SKM-1 treated with dmso at 0.1 percent for 144 hours (cell line): ENCODE measurements around the gene MEF2C.
"Not testable (repeated sequence)": the region's sequence is repeated elsewhere in the genome, so short reads cannot be mapped to it uniquely, and the experiment has no call there.

Experiments
- DNase-seq: peaks from one replicate; lab custom pipeline; 2025; ENCODE audit not compliant: unreplicated experiment; lab: John Stamatoyannopoulos, UW

The MEF2C gene

DNA sequence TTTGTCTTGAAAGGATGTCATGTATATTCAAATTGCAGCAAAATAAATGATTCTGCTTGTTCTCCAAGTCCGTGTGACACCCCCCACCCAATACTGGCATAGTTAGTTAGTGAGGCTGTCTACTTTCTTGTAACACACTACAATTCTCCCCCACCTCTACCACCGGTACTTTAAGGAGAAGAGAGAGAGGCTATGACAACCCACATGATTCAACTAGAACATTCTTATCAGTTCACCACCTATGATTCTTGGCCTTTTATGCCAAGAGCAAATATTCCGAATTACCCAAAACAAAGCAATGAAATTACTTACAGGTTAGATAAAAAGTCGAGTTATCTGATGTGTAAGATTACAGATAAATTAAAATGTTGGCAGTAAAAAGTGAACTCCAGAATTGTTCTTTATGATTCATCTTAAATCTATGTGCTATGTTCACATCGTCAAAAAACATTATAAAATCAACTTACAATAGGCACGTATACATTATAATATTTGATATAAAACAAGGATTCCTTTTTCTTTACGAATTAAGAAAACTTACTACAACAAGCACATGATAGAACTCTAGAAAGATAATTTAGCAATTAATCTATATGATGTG, 14.4 kb downstream of the MEF2C start:
- DNase-seq, result no peak

DNA sequence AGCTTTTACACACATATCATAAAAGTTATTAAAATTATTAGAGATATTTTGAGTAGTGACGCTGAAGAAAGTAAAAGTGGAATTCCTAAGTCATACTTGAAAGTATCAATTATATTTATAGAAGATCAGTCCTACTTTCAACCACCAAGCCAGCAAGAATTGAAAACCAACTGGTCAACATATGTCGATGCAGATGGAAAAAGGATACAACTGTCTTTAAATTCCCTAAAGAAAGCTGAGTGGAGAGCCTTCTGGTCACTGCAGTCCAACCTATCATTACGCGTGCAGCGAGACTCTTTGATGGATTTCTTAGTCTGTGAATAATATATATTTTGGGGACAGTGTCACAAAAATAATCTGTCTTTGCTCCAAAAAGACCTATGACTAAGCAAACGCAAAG, 15.3 kb downstream of the MEF2C start:
- no peak for DNase-seq

DNA sequence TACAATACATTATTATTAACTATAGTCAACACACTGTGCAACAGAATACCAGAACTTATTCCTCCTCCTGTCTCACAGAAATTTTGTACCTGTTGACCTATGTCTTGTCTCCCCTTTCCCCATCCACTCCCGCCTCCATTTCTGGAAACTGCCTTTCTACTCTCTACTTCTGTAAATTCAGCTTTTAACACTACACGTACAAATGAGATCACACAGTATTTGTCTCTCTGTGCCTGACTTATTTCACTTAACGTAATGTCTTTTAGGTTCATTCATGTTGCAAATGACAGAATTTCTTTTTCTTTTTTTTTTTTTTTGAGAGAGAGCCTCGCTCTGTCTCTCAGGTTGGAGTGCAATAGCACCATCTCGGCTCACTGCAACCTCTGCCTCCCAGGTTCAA, 19.5 kb downstream of the MEF2C start:
- DNase-seq, result no peak

DNA sequence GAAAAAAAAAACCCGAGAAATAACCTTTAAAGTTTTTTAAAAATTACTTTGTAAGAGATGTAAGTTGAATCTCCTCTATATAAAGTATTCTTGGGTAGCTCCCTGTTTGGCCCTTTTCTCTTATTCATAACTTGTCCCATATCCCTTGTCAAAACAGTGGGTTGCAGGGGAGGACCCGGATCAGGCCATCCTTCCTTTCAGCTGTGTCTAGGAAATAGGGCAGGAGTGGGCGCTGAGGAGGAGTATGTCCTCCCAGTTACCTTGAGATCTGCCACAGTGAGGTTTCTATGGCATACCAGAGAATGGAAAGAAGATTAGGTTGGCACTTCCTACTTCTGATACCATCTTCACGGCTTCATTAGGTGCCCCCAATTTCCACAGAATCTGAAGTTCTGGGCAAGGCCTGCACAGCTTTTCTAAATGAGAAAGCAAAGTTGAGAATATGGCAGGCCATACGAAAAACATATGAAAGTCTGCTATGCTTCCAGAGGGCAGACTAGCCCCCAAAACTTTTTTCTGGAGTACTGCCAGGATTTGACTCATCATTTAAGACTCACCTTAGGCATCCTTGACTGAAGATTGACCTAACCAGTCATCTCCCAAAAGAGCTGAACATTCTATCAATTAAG, 20.3 kb downstream of the MEF2C start:
- DNase-seq, result no peak

DNA sequence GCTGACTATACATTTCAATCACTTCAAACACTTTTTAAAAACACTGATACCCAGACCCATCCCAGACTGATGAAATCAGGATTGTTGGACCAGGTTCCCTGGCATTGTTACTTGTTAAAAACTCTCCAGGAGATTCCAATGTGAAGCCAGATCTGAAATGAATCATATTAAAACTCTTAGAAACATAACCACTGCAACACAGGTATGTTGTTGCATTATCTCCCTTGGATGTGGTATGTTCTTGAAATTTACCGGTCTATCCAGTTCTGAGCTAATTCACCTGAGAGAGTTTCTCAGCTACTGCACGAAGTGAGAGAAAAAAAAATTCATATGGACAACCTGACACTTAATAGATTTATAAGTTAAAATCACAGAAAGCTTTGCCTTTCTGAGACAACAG, 21.8 kb downstream of the MEF2C start:
- no peak for DNase-seq

DNA sequence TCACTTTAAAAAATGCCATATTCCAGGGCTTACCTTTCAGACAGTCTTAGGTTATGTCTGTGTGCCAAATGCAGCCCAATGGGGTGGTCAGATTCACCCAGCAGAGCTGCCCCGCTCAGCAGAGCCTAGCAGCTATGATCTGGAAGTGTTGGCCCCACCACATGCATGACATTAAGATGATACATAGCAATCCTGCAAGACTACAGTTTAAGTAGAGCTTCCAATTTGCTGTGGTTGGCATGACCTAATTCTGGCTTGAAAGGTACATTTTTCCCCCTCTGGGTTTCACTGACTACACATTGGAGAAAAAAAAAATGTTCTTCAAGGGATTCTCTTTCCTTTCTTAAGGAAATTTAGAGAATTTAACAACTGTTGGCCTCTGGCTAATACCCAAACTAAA, 22.5 kb downstream of the MEF2C start:
- DNase-seq, result no peak

DNA sequence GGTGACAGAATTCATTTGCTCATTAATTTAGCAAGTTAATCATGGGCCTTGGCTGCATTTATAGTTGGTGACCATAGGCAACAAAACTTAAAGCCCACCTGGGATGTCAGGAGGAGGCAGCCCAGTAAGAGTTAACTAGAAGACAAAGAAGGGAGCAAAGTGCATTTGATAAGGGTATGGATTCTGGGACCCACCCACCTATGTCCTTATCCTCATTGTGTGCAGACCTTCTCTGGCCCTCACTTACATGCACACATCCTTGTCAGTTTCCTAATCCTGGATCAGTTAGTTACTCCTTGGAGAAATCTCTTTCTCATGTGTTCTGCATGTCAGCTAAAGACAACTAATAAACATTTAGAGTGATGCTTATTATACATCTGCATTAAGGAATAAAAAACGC, 24.6 kb downstream of the MEF2C start:
- DNase-seq, result no peak

DNA sequence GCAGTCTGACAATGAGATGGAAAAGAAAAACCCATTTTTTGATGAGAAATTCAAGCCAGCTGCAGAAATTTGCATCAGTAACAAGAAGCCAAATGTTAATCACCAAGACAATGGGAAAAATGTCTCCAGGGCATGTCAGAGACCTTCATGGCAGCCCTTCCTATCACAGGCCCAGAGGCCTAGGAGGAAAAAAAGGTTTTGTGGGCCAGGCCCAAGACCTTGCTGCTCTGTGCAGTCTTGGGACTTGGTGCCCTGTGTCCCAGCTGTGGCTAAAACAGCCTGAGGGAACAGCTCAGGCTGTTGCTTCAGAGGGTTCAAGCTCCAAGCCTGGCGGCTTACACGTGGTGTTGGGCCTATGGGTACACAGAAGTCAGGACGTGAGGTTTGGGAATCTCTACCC, 26.6 kb downstream of the MEF2C start:
- DNase-seq, result not testable (repeated sequence)

DNA sequence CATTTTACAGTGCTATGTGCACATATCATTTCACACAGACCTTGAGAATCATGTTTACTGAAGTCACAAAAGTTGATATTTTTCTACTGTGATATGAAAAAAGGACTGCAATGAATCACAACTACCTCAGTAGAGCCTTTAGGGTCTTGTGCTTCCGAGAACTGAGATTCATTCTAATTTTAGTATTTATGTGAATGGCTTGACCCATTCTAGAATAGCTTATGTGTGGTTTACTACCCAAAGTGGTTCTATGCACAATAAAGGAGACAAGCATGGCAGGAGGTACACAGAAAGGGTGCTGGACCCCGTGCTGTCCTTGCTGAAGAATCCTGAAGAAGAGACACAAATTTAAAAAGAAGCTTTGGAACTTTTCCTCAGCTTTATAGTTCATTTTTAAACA, 28.2 kb downstream of the MEF2C start:
- no peak for DNase-seq

DNA sequence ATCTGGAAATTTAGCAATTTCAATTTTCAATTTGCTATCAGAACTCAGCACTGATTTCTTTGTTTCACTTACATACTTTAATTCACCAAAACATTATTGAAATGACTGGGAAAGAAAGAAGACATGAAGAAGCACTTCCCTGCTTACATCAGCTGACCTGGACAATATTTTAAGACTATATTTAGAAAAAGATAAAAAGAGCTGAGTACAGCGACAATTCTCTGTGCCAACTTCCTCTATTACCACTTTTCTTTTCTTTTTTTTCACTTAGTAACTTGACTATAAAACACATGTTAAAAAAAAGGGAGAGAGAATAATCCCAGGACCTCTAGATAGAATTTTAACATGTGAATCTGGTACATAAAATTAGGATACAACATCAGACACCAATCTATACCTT, 35.6 kb downstream of the MEF2C start:
- DNase-seq, result no peak

DNA sequence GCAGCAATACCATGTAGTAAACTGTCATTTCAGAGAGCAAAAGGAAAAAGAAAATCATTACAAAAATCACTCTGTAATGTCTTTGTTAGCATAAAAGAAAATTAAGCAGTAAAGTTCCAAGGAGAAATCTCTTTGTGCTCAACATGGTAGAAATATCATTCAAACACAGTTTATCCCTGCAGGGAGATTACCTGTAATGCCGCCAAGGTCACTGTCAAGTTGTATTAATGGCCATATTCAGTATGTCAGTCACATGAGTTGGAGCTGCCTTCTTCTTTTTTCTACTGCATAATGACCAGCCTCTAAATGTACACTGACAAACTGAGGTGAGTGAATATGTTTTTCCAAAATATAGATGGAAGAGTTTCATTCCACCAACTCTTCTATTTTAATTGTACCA, 36.5 kb downstream of the MEF2C start:
- DNase-seq, result no peak

DNA sequence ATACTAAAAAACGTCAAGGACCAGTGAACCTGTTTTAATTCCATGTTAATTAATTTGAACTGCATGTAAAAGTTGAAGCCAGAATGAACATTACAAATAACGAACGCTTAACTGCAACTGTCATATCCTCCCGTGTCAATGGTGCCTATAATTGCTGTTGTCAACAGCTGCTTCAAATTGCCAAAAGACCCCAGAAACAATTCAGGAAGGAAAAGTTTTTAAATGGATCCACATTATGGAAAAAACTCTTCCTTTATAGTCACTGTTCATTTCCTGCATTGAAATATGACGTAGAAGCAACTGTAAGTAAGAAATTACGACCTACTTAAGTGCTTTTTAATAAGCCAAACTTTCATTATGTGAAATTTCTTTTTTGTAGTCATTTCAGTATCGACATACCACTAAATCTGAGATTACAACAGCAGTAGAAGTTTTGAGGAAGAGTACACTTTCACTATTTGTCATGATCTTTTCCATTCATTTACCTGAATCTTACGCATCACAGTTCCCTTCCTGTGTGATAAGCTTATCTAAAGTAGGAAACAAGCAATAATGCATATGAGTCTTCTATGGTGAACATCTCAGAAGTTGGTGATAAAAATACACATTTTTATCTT, 37.8 kb downstream of the MEF2C start:
- no peak for DNase-seq

DNA sequence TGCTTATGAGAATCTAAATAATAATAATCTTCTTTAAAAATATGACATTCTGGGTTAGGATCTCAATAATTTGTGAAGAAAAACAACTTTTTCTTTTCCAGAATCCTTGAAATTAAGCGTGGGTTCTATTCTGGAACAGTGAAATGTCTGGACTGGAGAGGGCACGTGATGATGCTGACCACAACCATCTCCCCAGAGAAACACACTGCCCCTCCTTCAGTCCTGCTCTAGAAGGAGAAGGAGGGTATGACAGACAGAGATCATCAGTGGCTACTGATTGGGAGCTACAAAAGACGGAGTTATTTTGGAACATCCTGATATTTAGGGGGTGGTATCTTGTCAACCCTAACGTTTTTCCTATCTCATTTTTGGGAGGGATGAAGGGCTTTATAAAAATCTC, 40.2 kb downstream of the MEF2C start:
- DNase-seq, result no peak

DNA sequence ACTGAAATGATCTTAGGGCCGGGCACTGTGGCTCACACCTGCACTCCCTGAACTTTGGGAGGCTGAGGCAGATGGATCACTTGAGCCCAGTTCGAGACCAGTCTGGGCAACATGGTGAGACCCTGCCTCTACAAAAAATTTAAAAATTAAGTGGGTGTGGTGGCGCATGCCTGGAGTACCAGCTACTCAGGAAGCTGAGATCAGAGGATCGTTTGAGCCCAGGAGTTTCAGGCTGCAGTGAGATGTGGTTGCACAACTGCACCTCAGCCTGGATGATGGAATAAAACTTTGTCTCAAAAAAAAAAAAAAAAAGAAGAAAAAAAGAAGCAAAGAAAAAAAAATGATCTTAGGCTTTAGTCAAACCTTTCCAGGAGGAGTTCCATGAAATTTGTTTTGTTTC, 41.8 kb downstream of the MEF2C start:
- no peak for DNase-seq

DNA sequence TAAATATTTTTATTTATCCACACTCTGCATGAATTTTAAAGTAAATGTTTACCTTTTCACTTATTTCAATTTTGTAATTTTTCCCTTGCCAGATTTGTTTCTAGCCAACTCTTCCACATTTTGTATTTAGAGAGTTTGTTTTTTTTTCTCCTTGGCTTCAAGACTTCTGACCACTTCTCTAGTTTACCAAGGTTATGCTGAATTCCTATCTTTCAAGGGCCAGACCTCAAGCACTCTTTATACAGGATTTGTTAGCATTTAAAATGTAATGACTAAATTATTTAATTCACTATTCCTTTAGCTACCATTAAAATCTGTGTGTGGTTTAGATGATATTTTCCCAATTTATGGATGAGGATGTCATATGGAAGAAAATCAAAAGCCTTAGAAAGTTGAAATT, 42.5 kb downstream of the MEF2C start:
- DNase-seq, result no peak

DNA sequence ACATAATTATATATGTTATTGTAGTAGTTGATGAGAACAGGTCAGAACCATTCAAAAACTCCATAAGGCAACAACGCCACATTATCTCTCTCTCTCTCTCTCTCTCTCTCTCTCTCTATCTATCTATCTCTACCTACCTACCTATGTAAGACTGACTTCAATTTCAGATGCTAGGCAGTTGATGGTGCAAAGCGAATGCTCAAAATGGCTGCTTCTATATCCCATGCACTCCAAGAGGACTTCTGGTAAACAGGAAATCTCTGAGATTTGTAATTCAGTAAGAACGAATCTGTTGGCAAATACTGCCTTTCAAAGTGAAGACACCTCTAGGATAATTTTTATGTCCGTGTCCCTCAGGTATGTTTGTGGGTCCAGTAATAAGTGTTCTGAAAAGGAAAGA, 43.7 kb downstream of the MEF2C start:
- DNase-seq, result no peak

DNA sequence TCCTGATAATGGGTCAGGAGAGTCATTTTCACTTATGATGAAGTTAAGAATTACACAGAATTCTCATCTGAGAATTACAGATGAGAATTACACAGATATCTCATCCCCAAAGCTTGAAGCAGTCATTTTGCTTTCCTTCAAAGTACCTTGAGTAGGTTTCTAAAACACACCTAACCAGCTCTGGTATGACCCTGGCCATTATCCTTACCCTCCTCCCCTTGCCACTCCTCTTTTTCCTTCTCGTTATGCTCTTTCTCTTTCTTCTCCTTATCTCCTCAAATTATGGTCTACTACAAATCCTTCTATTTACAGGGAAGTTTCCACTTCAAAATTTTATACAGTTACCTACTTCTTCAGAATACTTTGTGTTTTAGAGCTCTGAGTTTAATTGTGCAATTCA, 44.5 kb downstream of the MEF2C start:
- DNase-seq, result no peak

DNA sequence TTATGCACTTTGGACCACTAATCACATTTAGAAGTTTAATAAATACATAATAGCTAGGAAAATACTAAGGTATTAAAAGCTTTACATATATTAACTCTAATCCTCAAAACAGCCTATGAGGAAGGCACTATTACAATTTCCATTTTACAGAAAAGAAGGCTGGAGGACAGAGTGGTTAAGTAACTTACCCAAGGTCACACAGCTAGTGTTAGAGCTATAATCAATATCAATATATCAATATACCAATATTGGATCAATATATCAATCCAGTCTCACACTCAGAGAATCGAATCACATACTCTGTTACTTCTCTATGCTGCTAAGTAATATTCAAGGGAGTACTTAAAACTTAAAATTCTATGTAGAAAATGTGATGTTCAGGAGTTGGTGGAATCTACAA, 45.2 kb downstream of the MEF2C start:
- no peak for DNase-seq

DNA sequence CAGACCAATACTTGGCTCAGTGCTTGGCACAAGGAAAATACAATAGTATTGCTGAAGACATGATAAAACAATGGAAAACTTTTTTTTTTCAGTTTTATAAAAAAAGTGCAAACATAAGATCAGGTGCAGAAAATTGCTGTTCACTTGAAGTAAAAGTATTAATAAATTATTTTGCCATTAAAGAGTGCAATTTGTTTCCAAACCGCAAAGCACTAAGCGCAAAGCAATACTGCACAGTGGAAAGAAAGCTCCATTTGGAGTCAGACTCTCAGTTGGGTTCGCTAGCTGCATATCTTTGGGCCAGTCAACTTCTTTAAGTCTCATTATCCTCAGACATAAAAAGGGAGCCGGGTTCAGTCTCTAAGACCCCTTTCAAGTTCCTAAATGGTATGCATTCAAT, 45.8 kb downstream of the MEF2C start:
- DNase-seq, result no peak

DNA sequence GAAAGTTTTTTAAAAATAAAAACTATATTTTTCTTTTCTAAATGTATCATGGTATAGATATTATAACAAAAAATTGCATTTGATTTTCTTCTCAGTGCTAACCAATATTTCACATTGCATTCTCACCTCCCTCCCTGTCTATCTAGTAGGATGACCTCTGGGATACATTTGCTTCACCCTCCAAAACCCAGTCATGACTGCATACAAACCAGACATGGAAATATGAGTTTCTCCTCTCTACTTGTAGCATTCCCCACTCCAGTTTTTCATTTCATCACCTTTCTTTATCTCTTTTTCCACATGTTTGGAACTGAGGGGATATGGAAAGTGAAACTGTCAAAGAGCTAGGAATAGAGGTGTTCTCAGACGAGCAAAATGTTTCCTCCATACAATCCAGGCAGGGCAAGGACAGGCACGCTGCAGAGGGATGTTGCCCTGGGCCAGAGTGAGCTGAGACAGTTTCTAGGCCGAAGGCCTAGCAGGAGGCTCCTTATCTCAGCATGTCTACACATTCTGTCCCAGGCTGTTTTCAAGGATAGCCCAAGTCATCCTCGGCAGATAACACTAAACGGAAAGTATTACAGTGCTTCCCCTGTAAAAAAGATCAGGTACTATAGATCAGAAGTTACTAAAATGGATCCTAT, 46.7 kb downstream of the MEF2C start:
- no peak for DNase-seq

DNA sequence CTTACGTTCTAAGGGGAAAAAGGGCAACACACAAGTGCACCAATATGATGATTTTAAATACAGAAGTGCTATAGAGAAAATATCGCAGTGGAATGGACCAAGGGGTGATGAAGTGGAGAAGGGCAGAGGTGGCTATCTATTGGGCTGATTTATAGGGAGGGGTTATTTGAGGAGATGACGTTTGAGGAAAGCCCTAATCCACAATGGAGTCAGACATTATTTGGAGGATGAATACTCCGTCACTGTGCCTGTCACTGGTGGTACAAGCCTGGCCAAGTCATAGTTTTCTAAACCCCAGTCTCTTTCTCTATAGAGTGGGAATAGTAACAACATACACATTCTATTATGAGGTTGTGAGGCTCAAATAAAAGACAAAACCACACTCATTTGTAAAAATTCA, 48.5 kb downstream of the MEF2C start:
- DNase-seq, result no peak

DNA sequence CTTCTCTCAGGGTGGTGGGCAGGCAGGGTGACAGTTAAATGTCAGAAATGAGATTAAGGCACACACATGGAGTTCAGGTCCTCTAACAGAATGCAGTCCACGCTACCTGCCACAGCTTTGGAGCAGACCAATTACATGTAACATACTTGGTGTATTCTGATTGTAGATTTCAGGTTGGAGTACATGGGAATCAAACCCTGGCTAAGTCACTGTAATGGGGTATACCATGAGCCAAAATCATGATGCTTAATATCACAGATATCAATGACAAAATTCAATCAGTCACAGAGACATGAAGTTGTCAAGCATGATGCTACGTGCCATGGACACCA, 48.9 kb downstream of the MEF2C start:
- DNase-seq, result no peak
